ENCODE results near the gene LRRC8A.
"Not testable (repeated sequence)": the region's sequence is repeated elsewhere in the genome, so short reads cannot be mapped to it uniquely, and the experiment has no call there.

LRRC8A gene

DNA sequence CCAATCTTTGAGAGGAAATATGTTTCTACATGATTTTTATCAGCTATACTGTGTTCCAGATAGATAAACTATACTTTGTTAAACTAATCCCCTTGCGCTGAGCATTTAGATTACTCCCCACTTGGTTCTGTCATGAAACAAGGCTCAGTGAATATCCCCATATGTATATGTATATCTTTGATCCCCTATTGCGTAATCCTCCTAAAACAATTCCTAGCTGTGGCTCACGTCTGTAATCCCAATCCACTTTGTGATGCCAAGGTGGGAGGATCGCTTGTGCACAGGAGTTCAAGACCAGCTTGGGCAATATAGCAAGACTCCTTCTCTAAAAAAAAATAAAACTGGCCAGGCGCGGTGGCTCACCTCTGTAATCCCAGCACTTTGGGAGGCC lies 41.6 kb downstream of the LRRC8A start:
- DNase-seq: no peak

DNA sequence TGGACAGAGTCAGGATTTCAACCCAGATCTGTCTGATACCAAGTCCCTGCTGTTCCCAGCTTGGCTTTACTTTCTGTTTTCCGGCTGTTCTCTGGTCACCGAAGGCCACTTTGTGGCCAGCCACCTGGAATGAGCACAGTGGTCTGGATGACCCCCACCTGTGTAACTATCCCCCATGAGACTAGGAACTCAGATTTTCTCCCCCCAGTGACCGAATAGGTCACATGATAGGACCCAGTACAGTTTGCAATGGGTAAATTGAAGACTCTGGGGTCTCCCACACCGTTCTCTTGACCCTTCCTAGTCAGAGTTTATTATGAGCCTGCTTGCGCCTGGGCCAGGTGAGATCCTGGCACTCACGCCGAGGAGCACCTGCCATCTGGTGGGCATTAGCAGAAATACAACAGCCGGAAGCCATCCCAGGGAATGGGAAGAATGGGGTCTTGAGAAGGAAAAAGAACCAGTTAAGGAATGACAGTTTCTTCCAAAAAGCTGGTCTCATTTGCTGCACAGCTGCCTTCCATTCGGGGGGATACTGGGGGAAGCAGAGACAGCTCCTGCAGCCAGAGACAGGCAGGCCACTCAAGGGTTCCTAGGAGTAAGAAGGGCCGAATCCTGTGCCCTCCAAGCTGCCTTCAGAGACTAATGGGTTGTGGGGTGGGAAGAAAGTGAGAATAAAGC lies 45.9 kb downstream of the LRRC8A start:
- peak; percentile 37 to 38 for DNase-seq

DNA sequence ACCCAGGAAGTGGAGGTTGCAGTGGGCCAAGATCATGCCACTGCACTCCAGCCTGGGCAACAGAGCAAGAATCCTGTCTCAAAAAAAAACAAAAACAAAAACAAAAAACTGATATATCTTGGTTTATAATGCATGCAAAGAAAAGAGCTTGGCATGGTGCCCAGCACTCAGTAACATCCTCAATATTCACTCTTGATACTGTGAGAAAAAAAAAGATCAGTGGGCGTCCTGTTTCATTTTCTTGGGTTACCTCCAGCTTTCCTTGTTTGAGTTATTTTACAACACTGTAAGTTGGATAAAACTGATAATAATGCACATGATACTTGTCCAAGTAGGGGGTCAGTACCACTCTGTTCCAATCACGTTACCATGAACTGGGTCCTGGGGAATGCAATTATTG lies 46.7 kb downstream of the LRRC8A start:
- no peak for DNase-seq

DNA sequence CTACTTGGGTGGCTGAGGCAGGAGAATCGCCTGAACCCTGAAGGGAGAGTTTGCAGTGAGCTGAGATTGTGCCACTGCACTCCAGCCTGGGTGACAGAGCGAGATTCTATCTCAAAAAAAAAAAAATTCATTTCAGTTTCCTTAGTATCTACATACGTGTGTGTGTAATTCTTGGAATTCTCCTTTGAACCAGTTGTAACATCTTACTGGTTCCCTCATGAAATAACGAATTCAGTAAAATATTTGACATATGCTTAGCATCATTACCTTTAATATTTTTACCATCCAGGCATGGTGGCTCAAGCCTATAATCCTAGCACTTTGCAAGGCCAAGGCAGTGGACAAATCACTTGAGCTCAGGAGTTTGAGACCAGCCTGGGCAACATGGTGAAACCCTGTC lies 47.6 kb downstream of the LRRC8A start:
- DNase-seq: no peak

DNA sequence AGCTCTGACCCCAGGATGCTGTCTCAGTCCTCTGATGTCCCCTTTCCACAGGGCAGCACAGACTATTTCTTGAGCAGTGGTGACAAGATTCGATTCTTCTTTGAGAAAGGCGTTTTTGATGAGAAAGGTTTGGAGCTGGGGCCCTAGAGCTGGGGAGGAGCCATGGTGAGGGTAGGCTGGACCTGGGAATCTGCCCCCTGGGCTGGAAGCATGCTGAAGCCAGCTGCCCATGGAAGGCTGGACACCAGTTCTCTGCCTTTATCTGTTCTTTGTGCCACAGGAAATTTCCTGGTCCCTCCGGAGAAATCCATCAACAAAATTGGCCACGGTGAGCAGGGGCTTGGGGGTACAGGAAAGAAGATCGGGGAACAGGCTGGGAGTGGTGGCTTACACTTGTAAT lies 51.8 kb downstream of the LRRC8A start:
- no peak for DNase-seq

DNA sequence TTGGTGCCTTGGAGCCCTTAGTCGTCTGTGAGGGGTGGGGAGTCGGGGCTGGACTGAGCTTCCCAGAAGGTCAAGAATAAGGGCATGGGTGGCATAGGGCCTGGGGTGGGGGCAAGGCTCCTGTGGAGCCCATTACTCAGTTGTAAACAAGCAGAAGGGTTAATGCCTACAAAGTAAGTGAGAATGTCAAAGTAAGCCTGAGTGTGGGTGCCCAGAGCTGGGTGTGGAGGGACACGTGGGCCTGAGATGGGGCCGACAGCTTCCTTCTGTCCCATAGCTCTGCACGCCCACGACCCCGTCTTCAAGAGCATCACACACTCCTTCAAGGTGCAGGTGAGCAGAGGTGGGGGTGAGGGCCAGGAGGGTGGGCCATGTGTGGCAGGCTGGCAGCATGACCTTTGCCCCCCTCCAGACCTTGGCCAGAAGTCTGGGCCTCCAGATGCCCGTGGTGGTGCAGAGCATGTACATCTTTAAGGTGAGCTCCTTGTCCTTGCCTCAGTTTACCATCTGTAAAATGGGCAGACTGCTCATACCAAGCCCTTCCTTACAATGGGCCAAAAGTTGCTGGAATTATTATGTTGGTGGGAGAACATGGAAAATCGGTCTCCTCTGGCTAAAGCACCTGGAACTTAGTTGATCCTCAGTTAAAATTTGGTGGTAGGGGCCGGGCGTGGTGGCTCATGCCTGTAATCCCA lies 54.4 kb downstream of the LRRC8A start:
- DNase-seq: no peak

DNA sequence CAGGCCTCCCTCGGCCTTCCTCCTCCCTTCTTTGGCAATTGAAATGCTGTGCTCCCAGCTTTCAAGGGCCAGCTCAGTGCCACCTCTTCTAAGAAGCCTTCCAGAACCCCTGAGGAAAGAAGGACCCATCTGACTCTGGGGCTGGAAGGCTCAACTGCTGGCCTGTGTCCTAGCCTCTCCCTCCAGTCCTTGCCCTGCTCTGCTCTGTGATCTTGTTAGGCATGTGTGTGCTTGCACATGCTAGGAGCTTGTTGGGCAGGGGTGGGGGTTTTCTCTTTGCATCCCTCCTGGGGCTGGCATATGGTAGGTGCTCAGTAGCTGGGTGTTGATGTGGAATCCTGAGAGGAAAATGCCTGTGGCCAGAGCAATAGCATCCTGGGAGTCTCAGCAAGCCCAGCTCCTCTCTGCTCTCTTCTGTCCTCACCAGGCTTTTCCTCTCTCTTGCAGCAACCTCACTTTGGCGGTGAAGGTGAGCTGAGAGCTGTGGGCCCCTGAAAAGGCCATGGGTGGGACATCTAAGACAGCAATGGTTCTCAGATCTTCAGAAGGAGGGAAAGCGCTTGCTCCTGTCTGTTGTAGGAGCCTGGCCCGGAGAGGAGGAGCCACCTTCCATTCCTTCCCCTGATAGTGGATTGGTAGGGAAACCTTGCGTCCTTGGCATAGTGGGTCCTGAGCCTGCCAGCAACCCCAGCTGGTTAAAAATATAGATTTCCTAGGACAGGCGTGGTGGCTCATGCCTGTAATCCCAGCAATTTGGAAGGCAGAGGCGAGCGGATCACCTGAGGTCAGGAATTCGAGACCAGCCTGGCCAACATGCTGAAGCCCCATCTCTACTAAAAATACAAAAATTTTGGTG lies 55.6 kb downstream of the LRRC8A start:
- no peak for DNase-seq

DNA sequence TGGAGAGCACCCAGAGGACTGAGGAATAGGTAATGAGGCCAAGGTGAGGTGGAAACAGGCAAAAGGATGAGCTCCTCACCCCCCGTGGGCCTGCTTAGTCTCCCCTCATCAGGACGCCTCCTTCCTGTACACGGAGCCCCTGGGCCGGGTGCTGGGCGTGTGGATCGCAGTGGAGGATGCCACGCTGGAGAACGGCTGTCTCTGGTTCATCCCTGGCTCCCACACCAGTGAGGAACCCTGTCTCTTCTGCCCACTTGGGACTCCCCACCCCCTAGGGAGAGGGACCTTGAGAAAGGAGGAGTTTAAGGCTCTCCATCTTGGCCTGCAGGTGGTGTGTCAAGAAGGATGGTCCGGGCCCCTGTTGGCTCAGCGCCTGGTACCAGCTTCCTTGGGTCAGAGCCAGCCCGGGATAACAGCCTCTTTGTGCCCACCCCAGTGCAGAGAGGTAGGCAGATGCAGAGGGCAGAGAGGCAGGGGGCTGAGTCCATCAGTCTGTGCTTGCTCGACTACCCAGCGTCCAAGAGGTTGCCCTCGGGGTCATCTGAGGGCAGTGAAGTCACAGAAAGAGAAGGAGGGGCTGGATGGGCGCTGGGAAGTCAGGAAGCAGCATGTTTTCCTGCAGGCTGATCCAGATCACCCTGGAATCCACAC lies 58.5 kb downstream of the LRRC8A start:
- DNase-seq: no peak

DNA sequence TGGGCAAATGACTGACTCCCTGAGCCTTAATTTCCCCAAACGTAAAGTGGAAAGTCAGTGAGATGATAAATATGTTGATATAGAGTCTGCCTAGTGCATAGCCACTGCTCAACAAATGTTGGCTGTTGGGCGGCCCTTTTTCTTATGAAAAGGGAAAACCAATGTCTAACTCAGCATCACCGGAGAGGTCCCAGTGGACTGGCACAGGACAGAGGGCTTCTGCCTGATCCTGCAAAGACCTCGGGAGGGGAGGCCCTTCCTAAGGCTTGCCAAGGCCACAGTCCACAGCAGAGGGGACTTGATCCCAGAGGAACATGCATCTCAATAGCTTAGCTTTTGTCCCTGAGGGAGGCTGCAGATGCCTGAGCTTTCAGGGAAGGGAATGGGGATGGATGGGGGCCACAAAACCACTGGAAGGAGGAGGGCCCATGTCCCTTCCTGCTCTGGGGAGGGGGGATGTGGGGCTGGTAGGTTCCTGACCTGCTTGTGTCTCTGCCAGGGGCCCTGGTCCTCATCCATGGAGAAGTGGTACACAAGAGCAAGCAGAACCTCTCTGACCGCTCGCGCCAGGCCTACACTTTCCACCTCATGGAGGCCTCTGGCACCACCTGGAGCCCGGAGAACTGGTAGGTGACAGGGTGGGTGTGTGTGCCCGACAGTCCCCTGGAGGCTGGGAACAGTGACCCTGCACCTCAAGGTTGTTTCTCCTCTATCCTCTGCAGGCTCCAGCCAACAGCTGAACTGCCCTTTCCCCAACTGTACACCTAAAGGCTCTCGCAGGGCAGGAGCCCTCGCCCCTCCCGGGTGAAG lies 59.2 kb downstream of the LRRC8A start:
- no peak for DNase-seq

DNA sequence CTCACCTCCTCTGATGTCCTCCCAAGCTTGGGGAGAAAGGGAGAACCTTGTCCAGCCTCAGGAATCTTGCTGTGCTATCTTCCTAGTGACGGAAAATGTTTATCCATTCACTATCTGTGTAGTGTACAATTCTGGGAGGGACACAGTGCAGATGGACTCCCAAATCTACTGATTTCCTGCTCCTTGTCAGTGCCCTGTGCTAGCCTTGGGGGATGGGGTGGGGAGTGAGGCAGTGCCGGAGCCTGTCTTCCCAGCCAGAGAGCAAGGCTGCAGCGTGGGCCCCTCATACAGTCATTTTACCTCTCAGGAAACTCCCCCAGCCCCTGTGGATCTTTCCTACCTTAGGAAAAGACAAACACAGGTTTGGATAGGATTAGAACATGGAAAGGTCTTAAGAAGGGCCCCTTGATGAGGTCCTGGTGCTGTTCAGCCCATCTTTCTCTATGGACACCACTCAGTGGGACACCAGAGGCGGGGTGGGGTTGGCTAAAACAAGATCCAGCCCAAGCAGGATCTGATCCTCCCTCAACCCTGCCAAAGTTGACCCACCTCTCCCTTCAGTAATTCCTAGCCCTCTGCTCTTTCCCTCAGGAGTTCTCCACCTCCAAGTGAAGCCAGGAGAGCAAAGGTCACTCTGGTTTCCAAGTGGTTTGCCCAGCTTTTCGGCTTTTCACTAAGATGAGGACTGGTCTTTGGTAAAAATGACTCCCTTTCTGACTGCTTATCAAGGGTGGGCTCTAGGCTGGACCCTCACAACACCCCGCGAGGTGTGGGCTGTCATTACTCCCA lies 62.1 kb downstream of the LRRC8A start:
- DNase-seq: no peak

DNA sequence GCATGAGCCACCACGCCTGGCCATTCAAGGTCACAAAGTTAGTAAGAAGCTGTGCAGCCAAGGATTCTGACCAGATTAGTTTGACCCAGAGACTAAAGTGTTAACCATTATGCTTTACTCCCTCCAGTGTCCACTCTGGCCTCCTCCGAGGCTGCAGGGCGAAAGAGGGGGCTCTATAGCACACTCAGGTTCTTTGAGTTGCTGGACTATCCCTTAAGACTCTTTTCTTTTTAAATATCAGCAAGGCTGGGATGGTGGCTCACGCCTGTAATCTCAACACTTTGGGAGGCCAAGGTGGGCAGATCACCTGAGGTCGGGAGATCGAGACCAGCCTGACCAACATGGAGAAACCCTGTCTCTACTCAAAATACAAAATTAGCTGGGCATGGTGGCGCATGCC lies 63.0 kb downstream of the LRRC8A start:
- DNase-seq: not testable (repeated sequence)

DNA sequence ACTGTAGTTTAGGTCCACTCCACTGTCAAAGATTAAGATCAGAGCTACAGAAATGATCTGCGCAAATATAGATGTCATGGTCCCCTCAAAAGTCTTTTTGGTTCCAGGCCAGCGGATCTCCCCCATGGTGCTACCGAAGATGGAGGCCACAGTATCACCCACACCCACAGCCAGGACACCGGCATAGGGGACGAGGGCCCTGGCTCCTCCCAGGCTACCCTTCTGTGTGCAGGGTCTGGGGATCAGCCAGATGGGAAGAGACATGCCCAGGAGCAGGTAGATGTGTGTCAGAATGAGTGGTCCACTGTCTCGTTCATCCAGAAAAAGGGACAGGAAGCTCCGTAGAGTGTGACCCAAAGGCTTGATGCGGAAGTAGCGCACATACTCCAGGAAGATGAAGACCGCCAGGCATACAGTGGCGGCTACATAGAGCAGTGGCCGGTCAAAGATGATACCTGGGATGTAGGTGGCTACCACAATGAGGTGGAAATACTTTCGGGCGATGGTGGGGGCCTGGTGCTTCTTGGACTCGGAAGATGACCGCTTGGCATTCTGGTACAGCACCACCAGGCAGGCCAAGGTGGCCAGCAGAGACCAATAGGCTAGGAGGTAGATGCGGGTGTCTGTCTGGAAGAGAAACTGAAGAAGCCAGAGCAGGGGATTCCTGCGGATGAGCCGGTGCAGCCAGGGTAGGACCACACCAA lies 64.0 kb downstream of the LRRC8A start:
- no peak for DNase-seq

DNA sequence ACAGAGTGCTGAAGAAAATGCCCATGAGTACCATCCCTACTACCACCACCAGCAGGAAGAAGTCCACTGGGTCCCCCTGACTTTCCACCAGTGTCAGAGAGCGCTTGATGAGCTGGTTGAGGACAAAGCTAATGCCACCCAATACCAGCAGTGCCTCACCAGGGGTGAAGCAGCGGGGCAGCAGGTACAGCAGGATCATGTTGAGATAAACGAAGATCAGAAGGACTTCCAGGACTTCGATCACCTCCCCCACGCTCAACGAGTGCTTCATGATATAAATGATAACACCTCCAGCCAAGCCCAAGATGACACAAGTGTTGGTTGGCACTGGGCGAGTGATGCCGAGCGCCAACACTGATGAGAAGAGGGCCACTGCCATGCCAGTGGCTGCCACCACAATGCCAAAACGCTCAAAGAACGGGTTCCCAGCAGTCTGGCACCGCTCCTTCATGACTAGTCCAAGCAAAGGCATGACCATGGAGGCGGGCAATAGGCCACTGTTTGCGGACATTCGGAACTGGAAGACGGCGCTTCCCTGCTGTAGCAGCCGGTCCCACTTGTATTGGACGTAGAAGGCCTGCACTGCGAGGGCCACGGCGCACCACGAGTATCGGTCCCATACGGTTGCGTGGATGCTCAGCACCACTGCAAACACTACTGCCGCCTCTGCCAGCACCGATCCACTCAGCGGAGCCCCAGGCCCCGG lies 64.8 kb downstream of the LRRC8A start:
- no peak for DNase-seq

DNA sequence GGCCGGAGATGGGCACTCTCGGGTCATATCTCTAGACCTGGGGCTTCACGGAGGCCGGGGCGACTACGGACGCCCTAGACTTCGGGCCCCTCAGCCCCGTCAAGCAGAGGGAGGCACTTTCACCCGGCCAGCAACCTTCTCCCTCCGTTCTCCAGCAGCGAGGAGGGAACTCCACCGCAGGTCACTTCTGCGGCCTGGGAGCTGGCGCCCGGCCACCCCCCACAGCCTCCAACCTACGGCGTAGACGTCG lies 65.3 kb downstream of the LRRC8A start:
- no peak for DNase-seq

DNA sequence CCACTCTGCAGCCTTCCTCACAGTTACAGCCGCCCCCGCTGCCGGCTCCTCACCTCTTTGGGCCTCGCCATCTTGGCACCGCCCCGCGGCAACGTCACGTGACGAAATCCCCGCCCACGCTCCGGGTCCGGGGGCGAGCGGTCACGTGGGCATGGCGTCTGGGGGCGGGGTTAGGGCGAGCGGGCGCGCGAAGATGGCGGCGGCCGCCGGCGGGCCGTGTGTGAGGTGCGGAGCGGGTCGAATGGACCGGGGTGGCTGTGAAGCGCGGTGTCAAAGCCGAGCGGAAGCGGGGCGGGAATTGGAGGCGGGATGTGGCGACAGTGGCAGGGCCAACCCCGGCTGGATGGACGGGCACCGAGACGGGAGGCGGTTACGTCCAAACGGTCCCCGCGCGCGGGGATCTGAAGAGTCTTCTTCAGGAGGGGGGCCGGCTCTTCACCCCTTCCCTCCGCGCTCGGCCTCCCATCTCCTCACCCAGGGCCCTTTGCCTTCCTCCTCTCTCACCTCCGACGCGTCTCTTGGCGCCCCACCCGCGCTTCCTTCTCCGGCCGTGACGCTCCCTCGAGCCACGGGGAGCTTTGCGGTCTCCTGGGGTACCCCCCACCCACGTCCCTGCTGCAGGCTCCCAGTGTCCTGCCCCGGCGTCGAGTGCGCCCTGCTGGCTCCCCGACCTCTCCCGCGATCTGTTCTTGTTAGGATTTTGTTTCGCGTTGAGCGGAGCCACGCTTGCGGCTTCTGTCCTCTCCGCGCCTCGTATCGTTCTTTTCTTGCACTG lies 65.8 kb downstream of the LRRC8A start, which contains the start of the genes DOLK and NUP188:
Gene DOLK (minus strand): TSS at position 77 of the 775 bp plus-strand sequence. CDS start 300 bp downstream, outside the sequence.
Gene NUP188 (plus strand): TSS at position 173 of the 775 bp plus-strand sequence. CDS start 21 bp downstream, at position 194.
- DNase-seq: peak; percentile 82 to 91

DNA sequence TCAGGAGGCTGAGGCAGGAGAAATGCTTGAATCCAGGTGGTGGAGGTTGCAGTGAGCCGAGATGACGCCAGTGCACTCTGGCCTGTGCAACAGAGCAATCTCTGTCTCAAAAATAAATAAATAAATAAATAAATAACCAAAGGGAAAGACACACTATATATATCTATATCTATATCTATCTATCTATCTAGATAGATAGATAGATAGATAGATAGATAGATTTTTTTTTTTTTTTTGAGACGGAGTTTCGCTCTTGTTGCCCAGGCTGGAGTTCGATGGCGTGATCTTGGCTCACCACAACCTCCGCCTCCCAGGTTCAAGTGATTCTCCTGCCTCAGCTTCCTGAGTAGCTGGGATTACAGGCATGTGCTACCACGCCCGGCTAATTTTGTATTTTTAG lies 79.5 kb downstream of the LRRC8A start:
- not testable (repeated sequence) for DNase-seq
